Gastroesophageal sphincter (tissue), 3 donors: ENCODE data around the gene DNAJC24.

Experiments used
- CTCF ChIP-seq, 4 experiments: fragments of 200-600 bp in 2 of 4; fragments of 450-650 bp in 2 of 4; sonication (generic) in 1 of 4; IDR thresholded peaks; one replicate each; pipeline ENCODE4 v1.5.1; 2017 to 2019; ENCODE audit warnings: antibody characterized with exemption in 4 of 4, mild to moderate bottlenecking in 2 of 4, moderate library complexity in 2 of 4
- EP300 ChIP-seq: sonication (generic); formaldehyde crosslinking; IDR thresholded peaks from one replicate; pipeline ENCODE4 v1.6.1; 2017; ENCODE audit warnings: antibody characterized with exemption, mild to moderate bottlenecking
- POLR2A ChIP-seq, 2 donors: fragments of 450-650 bp; IDR thresholded peaks; one replicate each; pipeline ENCODE4 v1.6.1; 2017; ENCODE audit warnings: antibody characterized with exemption in 2 of 2, mild to moderate bottlenecking in 2 of 2, moderate library complexity in 1 of 2
- POLR2AphosphoS5 ChIP-seq: sonication (generic); formaldehyde crosslinking; IDR thresholded peaks from one replicate; pipeline ENCODE4 v1.6.1; 2017; ENCODE audit warnings: antibody characterized with exemption

- TF ChIP-seq POLR2AphosphoS5 (no peak), CTCF (IDR thresholded peaks at IDR 0.05) (no peak), POLR2A (IDR thresholded peaks at IDR 0.05) (no peak), EP300 (no peak)
Observed at GRCh38 chr11:31340903-31341572, 28.6 kb upstream of the DNAJC24 start.
